Fibroblast of the aortic adventitia (primary cell): ENCODE measurements around the gene AMPD2. TPM values are rescaled to one million over a fixed set of nuclear protein-coding genes. Genes with fewer than 3 reads are reported as not detected.
A peak's percentile ranks its signal among the peaks of the same experiment; 100 is the strongest.
"Not testable (repeated sequence)": the region's sequence is repeated elsewhere in the genome, so short reads cannot be mapped to it uniquely, and the experiment has no call there.

Source experiments
- DNase-seq: peaks from one replicate; pipeline ENCODE4 v3.0.0-alpha.2; 2010; ENCODE audit warnings: low read depth
- H3K4me3 ChIP-seq: 2 replicates; pipeline ENCODE4 v1.5.1; 2011; ENCODE audit warnings: low read depth, mild to moderate bottlenecking, control low read depth, low read length, moderate library complexity
- CTCF ChIP-seq: IDR thresholded peaks from 2 replicates; pipeline ENCODE4 v1.5.1; 2011; ENCODE audit warnings: mild to moderate bottlenecking, low read length, control low read depth, inconsistent platforms; ENCODE audit not compliant: insufficient read depth
- total RNA-seq: library from RNA; depleted of rRNA; stranded (reverse); fragments of >200 nt; gene quantifications from 2 replicates; pipeline ENCODE4 v1.2.3, GENCODE V29; 2012; ENCODE audit warnings: low replicate concordance

Gene AMPD2
- total RNA-seq, 1 donor = 67.2 TPM

GRCh38 chr1:109655615-109656519 is 36.2 kb downstream of the AMPD2 start, which contains the start of gene GSTM4:
GSTM4 (plus strand) TSS chr1:109656099; CDS start chr1:109656390, 291 bp downstream.
- peak; percentile 78 for DNase-seq
- peak within 1 kb of the TSS; percentile 78 for H3K4me3 ChIP-seq
- peak; percentile 17 for TF ChIP-seq CTCF

DNA sequence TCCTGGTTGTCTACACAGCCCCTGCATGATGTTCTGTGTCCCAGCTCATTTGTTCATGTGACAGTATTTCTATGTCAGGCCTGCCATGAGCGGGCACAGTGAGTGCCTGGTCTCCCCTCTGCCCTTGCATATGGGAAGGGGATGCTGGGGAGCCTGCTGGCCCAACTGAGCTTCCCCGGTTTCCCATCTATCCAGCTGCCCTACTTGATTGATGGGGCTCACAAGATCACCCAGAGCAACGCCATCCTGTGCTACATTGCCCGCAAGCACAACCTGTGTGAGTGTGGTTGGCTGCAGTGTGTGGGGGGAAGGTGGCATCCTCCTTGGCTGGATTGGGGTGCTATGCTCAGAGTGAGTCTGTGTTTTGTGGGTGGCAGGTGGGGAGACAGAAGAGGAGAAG is 37.8 kb downstream of the AMPD2 start:
- DNase-seq = no peak
- no peak for TF ChIP-seq CTCF
- H3K4me3 ChIP-seq = no peak overlapping the region

DNA sequence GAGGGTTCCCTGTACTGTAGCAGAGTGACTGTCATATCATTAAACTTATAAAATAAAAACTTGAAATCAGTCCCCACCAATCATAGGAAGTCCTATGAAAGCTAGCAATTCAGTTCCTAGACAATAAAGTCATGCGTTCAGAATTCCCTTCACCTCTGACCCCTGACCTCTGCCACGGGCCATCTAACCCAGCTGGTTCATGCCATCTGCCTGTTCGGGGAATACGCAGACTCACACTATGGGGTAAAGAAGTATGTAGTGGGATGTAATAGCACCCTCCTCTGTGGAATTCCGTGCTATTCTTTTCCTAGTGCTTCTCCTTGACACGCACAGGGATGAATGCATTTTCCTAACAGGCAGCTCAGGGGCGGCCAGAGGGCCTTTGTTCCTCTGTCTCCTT is 38.3 kb downstream of the AMPD2 start:
- no peak for TF ChIP-seq CTCF
- no peak for DNase-seq
- H3K4me3 ChIP-seq = no peak overlapping the region

GRCh38 chr1:109658533-109659042 is 39.0 kb downstream of the AMPD2 start:
- no peak for TF ChIP-seq CTCF
- H3K4me3 ChIP-seq = no peak overlapping the region
- DNase-seq = no peak

DNA sequence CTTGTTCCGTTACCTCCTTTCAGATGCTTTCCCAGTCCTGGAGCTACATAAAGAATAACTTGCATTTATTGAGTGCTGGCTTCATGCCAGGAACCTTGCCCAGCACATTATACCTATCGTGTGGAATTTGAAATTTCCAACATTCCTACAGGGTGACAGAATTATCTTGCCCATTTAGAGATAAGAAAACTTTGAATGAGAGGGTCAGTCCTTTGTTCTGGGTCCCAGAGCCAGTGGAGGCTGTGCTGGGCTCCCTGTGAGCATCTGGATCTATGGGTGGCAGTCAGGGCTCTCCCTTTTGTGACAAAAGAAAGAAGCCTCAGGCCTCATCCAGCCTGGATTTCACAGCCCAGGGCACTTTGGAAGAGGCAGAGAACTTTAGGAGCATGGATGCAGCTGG is 39.5 kb downstream of the AMPD2 start:
- no peak overlapping the region for H3K4me3 ChIP-seq
- no peak for TF ChIP-seq CTCF
- DNase-seq = no peak

- no peak for TF ChIP-seq CTCF
- no peak for DNase-seq
- H3K4me3 ChIP-seq = no peak overlapping the region
Measured at GRCh38 chr1:109659997-109660690, 40.5 kb downstream of the AMPD2 start.

GRCh38 chr1:109660691-109661026 is 41.0 kb downstream of the AMPD2 start:
- not testable (repeated sequence) for H3K4me3 ChIP-seq, DNase-seq
